SK-N-SH (cell line): ENCODE data around the gene SPTB.

Source experiments
- ELF1 ChIP-seq: IDR thresholded peaks from 2 replicates; pipeline ENCODE4 v1.4.0; 2012
- EP300 ChIP-seq, 2 experiments: IDR thresholded peaks; 2 replicates each; pipeline versions ENCODE4 v1.4.0 to v1.6.1; 2012; ENCODE audit warnings: borderline replicate concordance in 1 of 2, low read depth in 1 of 2, low read length in 1 of 2
- EZH2phosphoT487 ChIP-seq: fragments of 200-600 bp; sonication (generic); IDR thresholded peaks from 2 replicates; pipeline ENCODE4 v1.6.1; 2017; ENCODE audit warnings: low read depth, mixed run types, mild to moderate bottlenecking, antibody characterized with exemption, moderate library complexity, borderline replicate concordance
- NFIC ChIP-seq: IDR thresholded peaks from 2 replicates; pipeline ENCODE4 v1.4.0; 2012; ENCODE audit warnings: borderline replicate concordance
- NRF1 ChIP-seq: IDR thresholded peaks from 2 replicates; pipeline ENCODE4 v1.6.1; 2012; ENCODE audit warnings: low read depth, mild to moderate bottlenecking, low read length
- PBX3 ChIP-seq: IDR thresholded peaks from 2 replicates; pipeline ENCODE4; 2012
- POLR2AphosphoS5 ChIP-seq: IDR thresholded peaks from 2 replicates; pipeline ENCODE4 v1.6.1; 2012; ENCODE audit warnings: low read depth, low read length
- RXRA ChIP-seq: IDR thresholded peaks from 2 replicates; pipeline ENCODE4 v1.4.0; 2012; ENCODE audit warnings: low read depth, mild to moderate bottlenecking, borderline replicate concordance
- SIN3A ChIP-seq: IDR thresholded peaks from 2 replicates; pipeline ENCODE4 v1.6.1; 2012; ENCODE audit warnings: low read depth, mild to moderate bottlenecking, low read length, moderate library complexity, borderline replicate concordance
- TAF1 ChIP-seq: IDR thresholded peaks from 2 replicates; pipeline ENCODE4 v1.6.1; 2012; ENCODE audit warnings: low read depth, mild to moderate bottlenecking, low read length, moderate library complexity, borderline replicate concordance
- YY1 ChIP-seq: IDR thresholded peaks from 2 replicates; pipeline ENCODE4 v1.4.0; 2012; ENCODE audit warnings: low read depth, mild to moderate bottlenecking
- TF ChIP-seq, protein P1 (sequence below): fragments of 200-600 bp; sonication (generic); IDR thresholded peaks from 2 replicates; pipeline ENCODE4 v1.6.1; 2017; ENCODE audit warnings: antibody characterized with exemption, mild to moderate bottlenecking, moderate library complexity
- TF ChIP-seq, protein P2 (sequence below): fragments of 150-350 bp; IDR thresholded peaks from 2 replicates; pipeline ENCODE4 v1.6.1; 2017; ENCODE audit warnings: antibody characterized with exemption, low read length, low read depth, borderline replicate concordance

DNA sequence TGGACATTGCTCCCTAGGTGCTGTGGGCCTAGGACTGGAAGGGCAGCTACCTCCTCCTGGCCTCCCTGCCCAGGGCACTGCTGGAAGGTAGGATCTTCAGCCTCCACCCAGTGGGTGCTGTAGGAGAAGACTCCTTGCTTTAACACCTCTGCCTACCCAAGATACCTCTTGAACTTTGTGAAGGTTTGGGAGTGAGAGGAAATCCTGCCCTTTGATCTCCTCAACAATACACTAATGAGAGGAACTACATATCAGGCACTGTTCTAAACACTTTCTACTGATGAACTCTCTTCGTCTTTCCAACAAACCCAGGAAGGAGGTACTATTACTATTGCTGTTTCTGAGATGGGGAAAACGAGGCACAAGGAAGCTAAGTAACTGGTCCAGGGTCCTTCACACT is 108.5 kb downstream of the SPTB start:
- TF ChIP-seq, protein P1, sequence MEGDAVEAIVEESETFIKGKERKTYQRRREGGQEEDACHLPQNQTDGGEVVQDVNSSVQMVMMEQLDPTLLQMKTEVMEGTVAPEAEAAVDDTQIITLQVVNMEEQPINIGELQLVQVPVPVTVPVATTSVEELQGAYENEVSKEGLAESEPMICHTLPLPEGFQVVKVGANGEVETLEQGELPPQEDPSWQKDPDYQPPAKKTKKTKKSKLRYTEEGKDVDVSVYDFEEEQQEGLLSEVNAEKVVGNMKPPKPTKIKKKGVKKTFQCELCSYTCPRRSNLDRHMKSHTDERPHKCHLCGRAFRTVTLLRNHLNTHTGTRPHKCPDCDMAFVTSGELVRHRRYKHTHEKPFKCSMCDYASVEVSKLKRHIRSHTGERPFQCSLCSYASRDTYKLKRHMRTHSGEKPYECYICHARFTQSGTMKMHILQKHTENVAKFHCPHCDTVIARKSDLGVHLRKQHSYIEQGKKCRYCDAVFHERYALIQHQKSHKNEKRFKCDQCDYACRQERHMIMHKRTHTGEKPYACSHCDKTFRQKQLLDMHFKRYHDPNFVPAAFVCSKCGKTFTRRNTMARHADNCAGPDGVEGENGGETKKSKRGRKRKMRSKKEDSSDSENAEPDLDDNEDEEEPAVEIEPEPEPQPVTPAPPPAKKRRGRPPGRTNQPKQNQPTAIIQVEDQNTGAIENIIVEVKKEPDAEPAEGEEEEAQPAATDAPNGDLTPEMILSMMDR: no peak
- TF ChIP-seq ELF1 (no peak), POLR2AphosphoS5 (no peak), SIN3A (no peak), NFIC (no peak), EZH2phosphoT487 (no peak), YY1 (no peak), NRF1 (no peak), RXRA (no peak), PBX3 (no peak), TAF1 (no peak), EP300 (IDR thresholded peaks at IDR 0.05; ENCODE audit: borderline replicate concordance in 1 of 2, low read depth in 1 of 2, low read length in 1 of 2) (no peak)
- TF ChIP-seq, protein P2, sequence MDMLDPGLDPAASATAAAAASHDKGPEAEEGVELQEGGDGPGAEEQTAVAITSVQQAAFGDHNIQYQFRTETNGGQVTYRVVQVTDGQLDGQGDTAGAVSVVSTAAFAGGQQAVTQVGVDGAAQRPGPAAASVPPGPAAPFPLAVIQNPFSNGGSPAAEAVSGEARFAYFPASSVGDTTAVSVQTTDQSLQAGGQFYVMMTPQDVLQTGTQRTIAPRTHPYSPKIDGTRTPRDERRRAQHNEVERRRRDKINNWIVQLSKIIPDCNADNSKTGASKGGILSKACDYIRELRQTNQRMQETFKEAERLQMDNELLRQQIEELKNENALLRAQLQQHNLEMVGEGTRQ: no peak
